ENCODE measurements around the gene CBX4.
A peak's percentile ranks its signal among the peaks of the same experiment; 100 is the strongest.
"Not testable (repeated sequence)": the region's sequence is repeated elsewhere in the genome, so short reads cannot be mapped to it uniquely, and the experiment has no call there.

The CBX4 gene

GRCh38 chr17:79859676-79860615 lies 20.7 kb upstream of the CBX4 start:
- DNase-seq, result no peak

- DNase-seq, result no peak
Measured at GRCh38 chr17:79857095-79857494, 17.9 kb upstream of the CBX4 start.

GRCh38 chr17:79855331-79856124 lies 16.3 kb upstream of the CBX4 start:
- DNase-seq, result no peak

- no peak for DNase-seq
Measured at GRCh38 chr17:79854080-79855060, 15.1 kb upstream of the CBX4 start.

- DNase-seq, result not testable (repeated sequence)
Measured at GRCh38 chr17:79853168-79853567, 13.9 kb upstream of the CBX4 start.

- no peak for DNase-seq
Measured at GRCh38 chr17:79852748-79853147, 13.5 kb upstream of the CBX4 start.

- peak in 1 of 2 experiments; percentile 22 for DNase-seq
Measured at GRCh38 chr17:79851461-79851817, 12.2 kb upstream of the CBX4 start.

GRCh38 chr17:79850571-79851460 lies 11.6 kb upstream of the CBX4 start:
- no peak for DNase-seq

- DNase-seq, result no peak
Measured at GRCh38 chr17:79849953-79850352, 10.7 kb upstream of the CBX4 start.

- DNase-seq, result no peak
Measured at GRCh38 chr17:79848370-79848766, 9.1 kb upstream of the CBX4 start.

- no peak for DNase-seq
Measured at GRCh38 chr17:79847698-79848369, 8.6 kb upstream of the CBX4 start.

GRCh38 chr17:79845601-79845949 lies 6.3 kb upstream of the CBX4 start:
- DNase-seq, result no peak

GRCh38 chr17:79844869-79845600 lies 5.8 kb upstream of the CBX4 start:
- peak; percentile 27 to 42 for DNase-seq

GRCh38 chr17:79843816-79844800 lies 4.9 kb upstream of the CBX4 start:
- DNase-seq, result peak in 1 of 2 experiments; percentile 54

GRCh38 chr17:79843474-79843815 lies 4.2 kb upstream of the CBX4 start:
- no peak for DNase-seq

GRCh38 chr17:79842656-79843473 lies 3.6 kb upstream of the CBX4 start:
- DNase-seq, result no peak

- no peak for DNase-seq
Measured at GRCh38 chr17:79842136-79842655, 3.0 kb upstream of the CBX4 start.
